HepG2 (cell line): ENCODE measurements around the gene DIS3L2. TPM values are rescaled to one million over a fixed set of nuclear protein-coding genes. Genes with fewer than 3 reads are reported as not detected.
"Not testable (repeated sequence)": the region's sequence is repeated elsewhere in the genome, so short reads cannot be mapped to it uniquely, and the experiment has no call there.

ENCODE experiments used
- ATAC-seq: fragments of 200-7000 bp; cut with Tn5 transposase; 3 replicates; pipeline ENCODE4 v1.9.1; 2020; ENCODE audit warnings: mild to moderate bottlenecking, moderate library complexity
- BruUV-seq: library from RNA; stranded (reverse); fragments of 400-500 nt; replicated peaks from 2 replicates; lab custom pipeline; 2021; lab: Mats Ljungman, UMichigan
- CTCF ChIA-PET: fragments of 300-600 bp; formaldehyde crosslinking; extraction: SDS; loops from one replicate; lab custom pipeline; 2021; ENCODE audit warnings: low total read pairs, inconsistent platforms, low intra/inter-chr PET ratio; lab: Yijun Ruan, JAX
- POLR2A ChIA-PET: fragments of 350-600 bp; sonication (Branson Sonifier 250); formaldehyde crosslinking; loops from one replicate; lab custom pipeline; 2020; ENCODE audit warnings: antibody characterized with exemption, inconsistent platforms; lab: Yijun Ruan, JAX
- DNase-seq: peaks from one replicate; pipeline ENCODE4 v3.0.0-alpha.2; 2015; ENCODE audit warnings: low spot score
- FAIRE-seq: peaks from 3 replicates; lab custom pipeline; 2011; peaks lifted over from hg19 to GRCh38; lab: Jason Lieb, UNC
- H2AFZ ChIP-seq: one replicate; pipeline ENCODE4 v1.6.1; 2011; ENCODE audit warnings: low read length, inconsistent platforms
- H3K27ac ChIP-seq: fragments of 300-600 bp; 3 replicates; pipeline ENCODE4 v1.8.0; 2011; ENCODE audit warnings: mixed run types, mild to moderate bottlenecking, mixed read lengths, low read length, inconsistent platforms; ENCODE audit not compliant: insufficient read depth; ENCODE audit errors: extremely low read length
- H3K27me3 ChIP-seq, 2 experiments: fragments of 200-600 bp in 1 of 2; 2 replicates in 1 of 2; 3 replicates in 1 of 2; pipeline versions ENCODE4 v1.6.0 to v1.8.0; 2011; ENCODE audit warnings: low read length in 2 of 2, mild to moderate bottlenecking in 2 of 2, moderate library complexity in 2 of 2, inconsistent platforms in 1 of 2; ENCODE audit not compliant: insufficient read depth in 2 of 2, control insufficient read depth in 1 of 2
- H3K36me3 ChIP-seq, 2 experiments: fragments of 200-600 bp in 1 of 2; replicated peaks in 1 of 2; 2 replicates in 1 of 2; 3 replicates in 1 of 2; pipeline versions ENCODE4 v1.5.1 to v1.8.0; 2011; ENCODE audit warnings: low read length in 2 of 2, inconsistent platforms in 1 of 2; ENCODE audit not compliant: insufficient read depth in 2 of 2, control insufficient read depth in 1 of 2
- H3K4me1 ChIP-seq: 2 replicates; pipeline ENCODE4 v1.5.1; 2012; ENCODE audit warnings: low read length, inconsistent platforms; ENCODE audit not compliant: insufficient read depth
- H3K4me2 ChIP-seq: 2 replicates; pipeline ENCODE4 v1.6.0; 2011; ENCODE audit warnings: low read depth, low read length, inconsistent platforms
- H3K4me3 ChIP-seq, 3 experiments: fragments of 200-600 bp in 1 of 3; sonication (generic), shearing (Covaris generic) in 1 of 3; replicated peaks in 1 of 3; 2 replicates each; pipeline ENCODE4 v1.5.1; 2011 to 2016; ENCODE audit warnings: low read length in 3 of 3, inconsistent platforms in 2 of 3, low read depth in 2 of 3, mild to moderate bottlenecking in 2 of 3, control low read depth in 1 of 3, mixed read lengths in 1 of 3; ENCODE audit not compliant: insufficient read depth in 1 of 3
- H3K79me2 ChIP-seq: one replicate; pipeline ENCODE4 v1.6.1; 2011; ENCODE audit warnings: low read length, inconsistent platforms; ENCODE audit not compliant: insufficient read depth
- H3K9ac ChIP-seq: 2 replicates; pipeline ENCODE4 v1.6.0; 2011; ENCODE audit warnings: mild to moderate bottlenecking, low read depth, low read length, inconsistent platforms; ENCODE audit not compliant: insufficient read depth
- H3K9me3 ChIP-seq: 2 replicates; pipeline ENCODE4 v1.5.1; 2012; ENCODE audit warnings: mild to moderate bottlenecking, low read length
- H4K20me1 ChIP-seq: 2 replicates; pipeline ENCODE4 v1.6.0; 2011; ENCODE audit warnings: inconsistent platforms, mild to moderate bottlenecking, low read length, moderate library complexity; ENCODE audit not compliant: insufficient read depth
- EED ChIP-seq: sonication (generic); formaldehyde crosslinking; IDR thresholded peaks from 2 replicates; pipeline ENCODE4 v1.5.0; 2020; ENCODE audit warnings: mild to moderate bottlenecking, missing genetic modification reagents
- HDAC6 ChIP-seq: fragments of 200-600 bp; sonication (generic); IDR thresholded peaks from 2 replicates; pipeline ENCODE4 v1.7.0; 2017; ENCODE audit warnings: mild to moderate bottlenecking, antibody characterized with exemption, low read length, low read depth
- NAIF1 ChIP-seq: sonication (generic); formaldehyde crosslinking; IDR thresholded peaks from 2 replicates; pipeline ENCODE4 v1.5.0; 2020; ENCODE audit warnings: mild to moderate bottlenecking, missing genetic modification reagents, borderline replicate concordance
- NR2C2 ChIP-seq: sonication (generic); formaldehyde crosslinking; IDR thresholded peaks from 2 replicates; pipeline ENCODE4 v1.4.0; 2020; ENCODE audit warnings: missing genetic modification reagents, mild to moderate bottlenecking, moderate library complexity, borderline replicate concordance
- POLR2AphosphoS5 ChIP-seq: IDR thresholded peaks from 2 replicates; pipeline ENCODE4 v1.6.1; 2012; ENCODE audit warnings: low read depth, low read length
- STAT6 ChIP-seq: sonication (generic); formaldehyde crosslinking; IDR thresholded peaks from 2 replicates; pipeline ENCODE4 v1.4.0; 2020; ENCODE audit warnings: missing genetic modification reagents, mild to moderate bottlenecking, borderline replicate concordance
- TRIM22 ChIP-seq: fragments of 450-650 bp; IDR thresholded peaks from 2 replicates; pipeline ENCODE4 v1.6.1; 2017
- ZBTB42 ChIP-seq: sonication (generic); formaldehyde crosslinking; IDR thresholded peaks from 2 replicates; pipeline ENCODE4 v1.5.0; 2020; ENCODE audit warnings: mild to moderate bottlenecking, missing genetic modification reagents
- ZNF292 ChIP-seq: sonication (generic); formaldehyde crosslinking; IDR thresholded peaks from 2 replicates; pipeline ENCODE4 v1.8.1; 2022; ENCODE audit warnings: mild to moderate bottlenecking, low read depth, missing genetic modification reagents, borderline replicate concordance
- ZNF326 ChIP-seq: sonication (generic); formaldehyde crosslinking; IDR thresholded peaks from 2 replicates; pipeline ENCODE4 v1.4.0; 2020; ENCODE audit warnings: missing genetic modification reagents, borderline replicate concordance
- ZNF589 ChIP-seq: sonication (generic); formaldehyde crosslinking; conservative IDR thresholded peaks from 2 replicates; pipeline ENCODE4 v1.8.0; 2022; ENCODE audit warnings: mild to moderate bottlenecking, moderate library complexity, missing genetic modification reagents
- ZNF737 ChIP-seq: sonication (generic); formaldehyde crosslinking; IDR thresholded peaks from 2 replicates; pipeline ENCODE4 v1.5.0; 2020; ENCODE audit warnings: missing genetic modification reagents, mild to moderate bottlenecking, borderline replicate concordance
- WGBS: methylation state at CpG from one replicate; pipeline ENCODE4 v1.1.6; 2017; ENCODE audit warnings: low lambda C conversion rate; 5-methylcytosine and 5-hydroxymethylcytosine counted together
- in situ Hi-C: cut with HindIII; loops from 2 replicates; pipeline ENCODE4 v1.10.0; 2017; ENCODE audit warnings: low pct_unique_long_range_greater_than_20kb; ENCODE audit not compliant: extremely low pct_ligation_motif_present
- intact Hi-C: fragments of 100-400 bp; cut with micrococcal nuclease; formaldehyde crosslinking; loops from one replicate; pipeline ENCODE4 v1.10.0; 2022; ENCODE audit not compliant: unreplicated experiment
- polyA plus RNA-seq, 8 experiments: library from polyadenylated mRNA; depleted of rRNA in 3 of 8; stranded (reverse) in 7 of 8; unstranded in 1 of 8; fragments of >200 nt; fragmentation: Illumina TruSeq in 4 of 8; extraction: Trizol in 4 of 8; gene quantifications; 2 replicates each; pipeline versions ENCODE4 v1.2.1 to v1.2.3, GENCODE V29; 2011 to 2016; ENCODE audit warnings: low read depth in 4 of 8, missing spikeins in 1 of 8, mixed read lengths in 1 of 8; ENCODE audit not compliant: insufficient read depth in 1 of 8
- total RNA-seq, 5 experiments: library from RNA; depleted of rRNA; stranded (reverse); fragments of >200 nt; fragmentation: Illumina TruSeq; extraction: Trizol; gene quantifications; 2 replicates each; pipeline ENCODE4 v1.2.3, GENCODE V29; 2016; ENCODE audit warnings: low read depth in 1 of 5

Gene DIS3L2
- total and polyA plus RNA-seq, 2 of the 13 experiments (the other 11 are each of a cell fraction or from before 2014, with no cell fraction given) = 7.0 to 23.9 TPM

GRCh38 chr2:232384466-232384865 is 423.0 kb downstream of the DIS3L2 start:
- Histone ChIP-seq H3K79me2 (no peaks in the 10 kb centered on the region), H3K4me3 (no peak overlapping the region), H3K9ac (no peak overlapping the region), H3K27me3 (peaks cover 18 to 81% of the 10 kb centered on the region in 2 experiments), H3K4me1 (no peaks in the 10 kb centered on the region), H2AFZ (no peak overlapping the region), H3K36me3 (no peaks in the 10 kb centered on the region), H3K4me2 (no peak overlapping the region), H3K9me3 (no peaks in the 10 kb centered on the region), H3K27ac (no peak overlapping the region), H4K20me1 (no peaks in the 10 kb centered on the region)
- WGBS = 32% methylated on average over 1 of the region's 1 CpG
- DNase-seq (no peak), ATAC-seq (no peak), FAIRE-seq (no peak)
- ChIA-PET POLR2A (no interaction called here), CTCF (no interaction called here)
- intact Hi-C loops = no loop called here
- no peak for TF ChIP-seq POLR2AphosphoS5
- no peak for TF ChIP-seq ZNF589 (CRISPR knock-in tag)
- no peak for TF ChIP-seq ZBTB42 (CRISPR knock-in tag)
- no peak for TF ChIP-seq ZNF292 (CRISPR knock-in tag)
- TF ChIP-seq HDAC6 = no peak
- no peak for TF ChIP-seq TRIM22
- TF ChIP-seq ZNF737 = no peak
- no peak for TF ChIP-seq NAIF1
- TF ChIP-seq ZNF326 (CRISPR knock-in tag) = no peak
- TF ChIP-seq STAT6 (CRISPR knock-in tag) = no peak
- TF ChIP-seq NR2C2 (CRISPR knock-in tag) = no peak
- TF ChIP-seq EED (CRISPR knock-in tag) = no peak
- in situ Hi-C loops = no loop called here
- no TSS peak for BruUV-seq

- H3K4me2 ChIP-seq, H3K9ac ChIP-seq, POLR2A ChIA-PET, H3K4me1 ChIP-seq, FAIRE-seq, CTCF ChIA-PET, ATAC-seq, BruUV-seq, H3K79me2 ChIP-seq, H3K27ac ChIP-seq, H3K36me3 ChIP-seq, H4K20me1 ChIP-seq, H3K4me3 ChIP-seq, intact Hi-C loops, in situ Hi-C loops, DNase-seq, H2AFZ ChIP-seq, H3K9me3 ChIP-seq: not testable (repeated sequence)
- peaks cover 16 to 81% of the 10 kb centered on the region in 2 experiments for H3K27me3 ChIP-seq
Measured at GRCh38 chr2:232385058-232385457, 423.5 kb downstream of the DIS3L2 start.
